Astrocyte (in vitro differentiated cells and primary cell): Measurements from ENCODE around the gene TBK1. TPM values are rescaled to one million over a fixed set of nuclear protein-coding genes. Genes with fewer than 3 reads are reported as not detected.

ENCODE experiments used
- DNase-seq: peaks from one replicate; pipeline ENCODE4 v3.0.0-alpha.2; 2010; ENCODE audit warnings: low read depth
- FAIRE-seq: peaks from 2 replicates; lab custom pipeline; 2011; peaks lifted over from hg19 to GRCh38; lab: Jason Lieb, UNC
- H2AFZ ChIP-seq: 2 replicates; pipeline ENCODE4 v1.6.0; 2012; ENCODE audit warnings: low read depth, low read length, inconsistent platforms
- H3K27ac ChIP-seq: 2 replicates; pipeline ENCODE4 v1.5.1; 2011; ENCODE audit warnings: low read depth, low read length, inconsistent platforms
- H3K27me3 ChIP-seq: 2 replicates; pipeline ENCODE4 v1.6.0; 2011; ENCODE audit warnings: low read length, inconsistent platforms; ENCODE audit not compliant: insufficient read depth
- H3K36me3 ChIP-seq: 2 replicates; pipeline ENCODE4 v1.5.1; 2011; ENCODE audit warnings: low read length, inconsistent platforms; ENCODE audit not compliant: insufficient read depth
- H3K4me1 ChIP-seq: 2 replicates; pipeline ENCODE4 v1.5.1; 2011; ENCODE audit warnings: low read length, inconsistent platforms; ENCODE audit not compliant: insufficient read depth
- H3K4me2 ChIP-seq: 2 replicates; pipeline ENCODE4 v1.6.0; 2012; ENCODE audit warnings: low read length, inconsistent platforms
- H3K4me3 ChIP-seq: 2 replicates; pipeline ENCODE4 v1.5.1; 2011; ENCODE audit warnings: low read depth, mild to moderate bottlenecking, low read length, inconsistent platforms; ENCODE audit not compliant: insufficient read depth
- H3K79me2 ChIP-seq: 2 replicates; pipeline ENCODE4 v1.6.0; 2012; ENCODE audit warnings: mild to moderate bottlenecking, low read length, inconsistent platforms; ENCODE audit not compliant: insufficient read depth
- H3K9ac ChIP-seq: 2 replicates; pipeline ENCODE4 v1.6.0; 2012; ENCODE audit warnings: mild to moderate bottlenecking, low read length, inconsistent platforms
- H3K9me3 ChIP-seq: 2 replicates; pipeline ENCODE4 v1.5.1; 2012; ENCODE audit warnings: low read depth, mild to moderate bottlenecking, low read length, inconsistent platforms; ENCODE audit not compliant: insufficient read depth
- H4K20me1 ChIP-seq: 2 replicates; pipeline ENCODE4 v1.6.0; 2012; ENCODE audit warnings: low read length, inconsistent platforms; ENCODE audit not compliant: insufficient read depth
- H3K27ac Mint-ChIP-seq: one replicate; pipeline ENCODE4 v1.8.0; 2021; ENCODE audit warnings: mild to moderate bottlenecking, mixed read lengths; ENCODE audit not compliant: unreplicated experiment
- H3K27me3 Mint-ChIP-seq: one replicate; pipeline ENCODE4 v1.8.0; 2021; ENCODE audit warnings: low read depth, mixed read lengths; ENCODE audit not compliant: unreplicated experiment
- H3K36me3 Mint-ChIP-seq: one replicate; pipeline ENCODE4 v1.8.0; 2021; ENCODE audit warnings: low read depth, mixed read lengths; ENCODE audit not compliant: unreplicated experiment
- H3K4me1 Mint-ChIP-seq: one replicate; pipeline ENCODE4 v1.8.0; 2021; ENCODE audit warnings: low read depth, mixed read lengths; ENCODE audit not compliant: unreplicated experiment
- H3K4me3 Mint-ChIP-seq: one replicate; pipeline ENCODE4 v1.8.0; 2021; ENCODE audit warnings: mild to moderate bottlenecking, moderate library complexity, mixed read lengths; ENCODE audit not compliant: unreplicated experiment
- H3K9me3 Mint-ChIP-seq: one replicate; pipeline ENCODE4 v1.8.0; 2021; ENCODE audit warnings: mild to moderate bottlenecking, mixed read lengths; ENCODE audit not compliant: unreplicated experiment
- CTCF ChIP-seq: IDR thresholded peaks from 2 replicates; pipeline ENCODE4 v1.5.1; 2011; ENCODE audit warnings: low read depth, mild to moderate bottlenecking, inconsistent platforms, low read length, moderate library complexity; ENCODE audit not compliant: insufficient read depth
- EZH2 ChIP-seq: IDR thresholded peaks from 2 replicates; pipeline ENCODE4 v1.6.1; 2012; ENCODE audit warnings: mild to moderate bottlenecking, low read length, inconsistent platforms; ENCODE audit not compliant: insufficient read depth
- total RNA-seq: library from RNA; stranded (reverse); gene quantifications from 2 replicates; pipeline ENCODE4 v1.2.1, GENCODE V29; 2021

Gene TBK1
- total RNA-seq, 1 donor from 2014 or later = 23.7 TPM

- H3K9me3 Mint-ChIP-seq = peaks cover 6% of the 10 kb centered on the region
- FAIRE-seq = no peak
- H3K4me3 Mint-ChIP-seq = no peak overlapping the region
These were observed 92.6 kb downstream of the TBK1 start for GRCh38 chr12:64544371-64545080.

GRCh38 chr12:64545081-64545382, 93.1 kb downstream of the TBK1 start:
- no peak overlapping the region for H3K4me3 Mint-ChIP-seq
- H3K27ac Mint-ChIP-seq = no peak overlapping the region
- Histone ChIP-seq H3K27me3 (no peaks in the 10 kb centered on the region), H3K9me3 (no peaks in the 10 kb centered on the region), H3K4me1 (no peaks in the 10 kb centered on the region), H3K4me2 (no peak overlapping the region), H3K79me2 (no peaks in the 10 kb centered on the region), H3K36me3 (no peaks in the 10 kb centered on the region), H3K9ac (no peak overlapping the region), H3K27ac (no peak overlapping the region), H3K4me3 (no peak overlapping the region), H4K20me1 (no peaks in the 10 kb centered on the region), H2AFZ (no peak overlapping the region)
- no peak for FAIRE-seq
- H3K36me3 Mint-ChIP-seq = no peaks in the 10 kb centered on the region
- H3K9me3 Mint-ChIP-seq = peaks cover 6% of the 10 kb centered on the region
- H3K4me1 Mint-ChIP-seq = no peaks in the 10 kb centered on the region
- no peak for DNase-seq
- H3K27me3 Mint-ChIP-seq = peaks cover 1% of the 10 kb centered on the region
- TF ChIP-seq CTCF (no peak), EZH2 (no peak)

More at GRCh38 chr12:64544371-64545080, 92.6 kb downstream of the TBK1 start:
- DNase-seq = no peak
- Histone ChIP-seq H4K20me1 (no peaks in the 10 kb centered on the region), H3K4me1 (no peaks in the 10 kb centered on the region), H3K79me2 (no peaks in the 10 kb centered on the region), H3K9me3 (no peaks in the 10 kb centered on the region), H3K4me2 (no peak overlapping the region), H2AFZ (no peak overlapping the region), H3K27me3 (no peaks in the 10 kb centered on the region), H3K27ac (no peak overlapping the region), H3K9ac (no peak overlapping the region), H3K36me3 (no peaks in the 10 kb centered on the region), H3K4me3 (no peak overlapping the region)
- Mint-ChIP-seq H3K4me1 (no peaks in the 10 kb centered on the region), H3K27ac (no peak overlapping the region), H3K27me3 (peaks cover 1% of the 10 kb centered on the region), H3K36me3 (no peaks in the 10 kb centered on the region)
- TF ChIP-seq EZH2 = no peak
- no peak for TF ChIP-seq CTCF

- H3K36me3 Mint-ChIP-seq = no peaks in the 10 kb centered on the region
- H3K4me2 ChIP-seq = no peak overlapping the region
- peaks cover 1% of the 10 kb centered on the region for H3K9me3 Mint-ChIP-seq
- no peaks in the 10 kb centered on the region for H3K79me2 ChIP-seq
- no peak overlapping the region for H3K27ac ChIP-seq
- H3K4me1 ChIP-seq = no peaks in the 10 kb centered on the region
- no peak overlapping the region for H3K27ac Mint-ChIP-seq
- H3K27me3 Mint-ChIP-seq = peaks cover 1% of the 10 kb centered on the region
- no peak overlapping the region for H2AFZ ChIP-seq
- no peaks in the 10 kb centered on the region for H4K20me1 ChIP-seq
- no peaks in the 10 kb centered on the region for H3K9me3 ChIP-seq
- H3K9ac ChIP-seq = no peak overlapping the region
- FAIRE-seq = no peak
- no peak overlapping the region for H3K4me3 Mint-ChIP-seq
- no peaks in the 10 kb centered on the region for H3K4me1 Mint-ChIP-seq
- DNase-seq = no peak
- H3K27me3 ChIP-seq = peaks cover 3% of the 10 kb centered on the region
- H3K36me3 ChIP-seq = no peaks in the 10 kb centered on the region
- H3K4me3 ChIP-seq = no peak overlapping the region
- TF ChIP-seq CTCF = no peak
- no peak for TF ChIP-seq EZH2
These were observed 97.2 kb downstream of the TBK1 start for GRCh38 chr12:64549108-64549507.
